Jurkat, Clone E6-1 (cell line): ENCODE data around the gene PPP1R2. TPM values are rescaled to one million over a fixed set of nuclear protein-coding genes. Genes with fewer than 3 reads are reported as not detected.
A peak's percentile ranks its signal among the peaks of the same experiment; 100 is the strongest.
"Not testable (repeated sequence)": the region's sequence is repeated elsewhere in the genome, so short reads cannot be mapped to it uniquely, and the experiment has no call there.

ENCODE experiments used
- DNase-seq: peaks from one replicate; pipeline ENCODE4 v3.0.0-alpha.2; 2011; ENCODE audit warnings: low read depth, low spot score
- H3K4me3 ChIP-seq: 2 replicates; pipeline ENCODE4 v1.5.1; 2011; ENCODE audit warnings: mild to moderate bottlenecking, low read length, control low read depth, moderate library complexity
- polyA plus RNA-seq: library from polyadenylated mRNA; unstranded; fragments of >200 nt; gene quantifications from one replicate; pipeline ENCODE4 v1.2.1, GENCODE V29; 2012; ENCODE audit warnings: missing spikeins; ENCODE audit not compliant: insufficient read length, insufficient read depth

Gene PPP1R2
- 44.6 TPM for polyA plus RNA-seq

- peak; percentile 75 for DNase-seq
- H3K4me3 ChIP-seq = peak within 1 kb of the TSS; percentile 72
These were observed at the start of gene PPP1R2 for GRCh38 chr3:195542698-195543499. Gene PPP1R2, minus strand, starts transcription at chr3:195543325. Its CDS starts 300 bp downstream, at chr3:195543025.

- H3K4me3 ChIP-seq = no peak overlapping the region
- no peak for DNase-seq
These were observed 48.7 kb upstream of the PPP1R2 start for GRCh38 chr3:195591852-195592251.

- no peak for DNase-seq
- H3K4me3 ChIP-seq = no peak overlapping the region
These were observed 48.1 kb upstream of the PPP1R2 start for GRCh38 chr3:195591220-195591619.

- H3K4me3 ChIP-seq, DNase-seq: not testable (repeated sequence)
These were observed 47.3 kb upstream of the PPP1R2 start for GRCh38 chr3:195590381-195590780.

- not testable (repeated sequence) for DNase-seq, H3K4me3 ChIP-seq
These were observed 46.7 kb upstream of the PPP1R2 start for GRCh38 chr3:195589796-195590195.

GRCh38 chr3:195587824-195588223, 44.7 kb upstream of the PPP1R2 start:
- no peak overlapping the region for H3K4me3 ChIP-seq
- DNase-seq = no peak

GRCh38 chr3:195587406-195587805, 44.3 kb upstream of the PPP1R2 start:
- no peak for DNase-seq
- H3K4me3 ChIP-seq = no peak overlapping the region

GRCh38 chr3:195584543-195584870, 41.4 kb upstream of the PPP1R2 start:
- no peak overlapping the region for H3K4me3 ChIP-seq
- no peak for DNase-seq

GRCh38 chr3:195583831-195584542, 40.9 kb upstream of the PPP1R2 start, which contains the start of gene APOD:
Gene APOD, minus strand, starts transcription at chr3:195583940. Its CDS starts 4,479 bp downstream, at chr3:195579461.
- no peak within 1 kb of the TSS for H3K4me3 ChIP-seq

GRCh38 chr3:195582947-195583346, 39.8 kb upstream of the PPP1R2 start:
- DNase-seq = peak; percentile 14
- no peak overlapping the region for H3K4me3 ChIP-seq

More at GRCh38 chr3:195583831-195584542, 40.9 kb upstream of the PPP1R2 start, which contains the start of gene APOD:
- DNase-seq = no peak

GRCh38 chr3:195580744-195581443, 37.8 kb upstream of the PPP1R2 start:
- no peak for DNase-seq
- no peak overlapping the region for H3K4me3 ChIP-seq

GRCh38 chr3:195579281-195579680, 36.2 kb upstream of the PPP1R2 start:
- no peak overlapping the region for H3K4me3 ChIP-seq
- DNase-seq = no peak

GRCh38 chr3:195578565-195578964, 35.4 kb upstream of the PPP1R2 start:
- DNase-seq = no peak
- H3K4me3 ChIP-seq = no peak overlapping the region

- no peak overlapping the region for H3K4me3 ChIP-seq
These were observed 34.6 kb upstream of the PPP1R2 start for GRCh38 chr3:195577645-195578177.

GRCh38 chr3:195574497-195575304, 31.6 kb upstream of the PPP1R2 start:
- H3K4me3 ChIP-seq = no peak overlapping the region
- no peak for DNase-seq

More at GRCh38 chr3:195577645-195578177, 34.6 kb upstream of the PPP1R2 start:
- no peak for DNase-seq

- no peak overlapping the region for H3K4me3 ChIP-seq
- no peak for DNase-seq
These were observed 30.7 kb upstream of the PPP1R2 start for GRCh38 chr3:195573611-195574496.

GRCh38 chr3:195571361-195571760, 28.2 kb upstream of the PPP1R2 start:
- no peak for DNase-seq
- H3K4me3 ChIP-seq = no peak overlapping the region

GRCh38 chr3:195570912-195571311, 27.8 kb upstream of the PPP1R2 start:
- no peak overlapping the region for H3K4me3 ChIP-seq
- no peak for DNase-seq
